Left lung (tissue), 10 donors: ENCODE data around the gene HPSE2. TPM values are rescaled to one million over a fixed set of nuclear protein-coding genes. Genes with fewer than 3 reads are reported as not detected.
"Not testable (repeated sequence)": the region's sequence is repeated elsewhere in the genome, so short reads cannot be mapped to it uniquely, and the experiment has no call there.

Source experiments
- ATAC-seq: fragments of 200-7000 bp; cut with Tn5 transposase; one replicate; pipeline ENCODE4 v1.9.1; 2020; ENCODE audit warnings: moderate library complexity
- DNase-seq, 4 donors: peaks; one replicate each; pipeline ENCODE4 v3.0.0-alpha.2; 2013 to 2020
- H3K27ac ChIP-seq, 2 donors: fragments of 200-600 bp; sonication (generic) in 1 of 2; one replicate each; pipeline versions ENCODE4 v1.5.0 to v1.8.0; 2020 to 2021
- H3K27me3 ChIP-seq, 2 donors: fragments of 200-600 bp; sonication (generic) in 1 of 2; one replicate each; pipeline versions ENCODE4 v1.5.0 to v1.8.0; 2020 to 2021
- H3K36me3 ChIP-seq, 2 donors: fragments of 200-600 bp; sonication (generic) in 1 of 2; one replicate each; pipeline versions ENCODE4 v1.5.0 to v1.8.0; 2020 to 2021
- H3K4me1 ChIP-seq, 2 donors: fragments of 200-600 bp; one replicate each; pipeline ENCODE4 v1.8.0; 2021
- H3K4me3 ChIP-seq, 2 donors: fragments of 200-600 bp; sonication (generic) in 1 of 2; one replicate each; pipeline versions ENCODE4 v1.5.0 to v1.8.0; 2020 to 2021; ENCODE audit warnings: mild to moderate bottlenecking in 1 of 2
- H3K9me3 ChIP-seq, 2 donors: fragments of 200-600 bp; sonication (generic) in 1 of 2; one replicate each; pipeline versions ENCODE4 v1.5.0 to v1.8.0; 2020 to 2021
- intact Hi-C, 2 donors: fragments of 100-400 bp; cut with DNase I; formaldehyde crosslinking; loops; one replicate each; pipeline versions ENCODE4 v1.11.2 to v1.14.2; 2022
- polyA plus RNA-seq, 6 donors: library from polyadenylated mRNA; unstranded; fragments of 120-200 nt; gene quantifications; one replicate each; pipeline ENCODE4 v1.2.1, GENCODE V29; 2013; ENCODE audit not compliant: insufficient read length in 6 of 6
- total RNA-seq, 2 donors: library from RNA; stranded (reverse); fragmentation: NEBNext Ultra II Directional; extraction: Animal tissue kit (Norgen Biotek cat#: 25700); gene quantifications; one replicate each; pipeline ENCODE4 v1.2.1, GENCODE V29; 2021
- TF ChIP-seq, protein P1 (sequence below), 2 donors: fragments of 200-600 bp; sonication (generic) in 1 of 2; IDR thresholded peaks; one replicate each; pipeline versions ENCODE4 v1.5.0 to v1.8.0; 2021; ENCODE audit warnings: antibody characterized with exemption in 2 of 2
- donor health status: DM: no; HTN: yes; CAD: no.
- donor health status: DM: no; HTN: no; CAD: no.

HPSE2 gene
- total and polyA plus RNA-seq, 8 donors = 0.50 to 20.4 (median 12.1) TPM

DNA sequence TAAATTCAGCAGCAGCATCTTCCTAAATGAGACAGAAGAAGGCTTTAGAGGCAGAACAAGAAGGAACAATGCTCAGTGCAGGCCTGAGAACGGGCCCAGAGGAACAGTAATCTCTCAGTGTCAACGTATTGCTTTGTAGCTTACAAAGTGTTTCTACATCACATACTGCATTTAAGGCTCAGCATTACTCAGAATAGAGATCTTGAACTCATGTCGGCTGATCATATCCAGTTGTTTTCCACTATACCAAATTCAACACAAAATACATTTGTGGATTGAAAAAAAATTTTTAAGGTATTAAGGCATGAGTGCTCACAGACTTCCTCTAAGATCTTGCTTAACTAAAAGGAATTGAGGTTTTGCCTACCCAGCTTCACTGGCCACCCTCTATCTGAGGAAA, 325.1 kb downstream of the HPSE2 start:
- H3K9me3 ChIP-seq = no peaks in the 10 kb centered on the region
- TF ChIP-seq, protein P1, sequence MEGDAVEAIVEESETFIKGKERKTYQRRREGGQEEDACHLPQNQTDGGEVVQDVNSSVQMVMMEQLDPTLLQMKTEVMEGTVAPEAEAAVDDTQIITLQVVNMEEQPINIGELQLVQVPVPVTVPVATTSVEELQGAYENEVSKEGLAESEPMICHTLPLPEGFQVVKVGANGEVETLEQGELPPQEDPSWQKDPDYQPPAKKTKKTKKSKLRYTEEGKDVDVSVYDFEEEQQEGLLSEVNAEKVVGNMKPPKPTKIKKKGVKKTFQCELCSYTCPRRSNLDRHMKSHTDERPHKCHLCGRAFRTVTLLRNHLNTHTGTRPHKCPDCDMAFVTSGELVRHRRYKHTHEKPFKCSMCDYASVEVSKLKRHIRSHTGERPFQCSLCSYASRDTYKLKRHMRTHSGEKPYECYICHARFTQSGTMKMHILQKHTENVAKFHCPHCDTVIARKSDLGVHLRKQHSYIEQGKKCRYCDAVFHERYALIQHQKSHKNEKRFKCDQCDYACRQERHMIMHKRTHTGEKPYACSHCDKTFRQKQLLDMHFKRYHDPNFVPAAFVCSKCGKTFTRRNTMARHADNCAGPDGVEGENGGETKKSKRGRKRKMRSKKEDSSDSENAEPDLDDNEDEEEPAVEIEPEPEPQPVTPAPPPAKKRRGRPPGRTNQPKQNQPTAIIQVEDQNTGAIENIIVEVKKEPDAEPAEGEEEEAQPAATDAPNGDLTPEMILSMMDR (IDR thresholded peaks at IDR 0.05) = no peak

DNA sequence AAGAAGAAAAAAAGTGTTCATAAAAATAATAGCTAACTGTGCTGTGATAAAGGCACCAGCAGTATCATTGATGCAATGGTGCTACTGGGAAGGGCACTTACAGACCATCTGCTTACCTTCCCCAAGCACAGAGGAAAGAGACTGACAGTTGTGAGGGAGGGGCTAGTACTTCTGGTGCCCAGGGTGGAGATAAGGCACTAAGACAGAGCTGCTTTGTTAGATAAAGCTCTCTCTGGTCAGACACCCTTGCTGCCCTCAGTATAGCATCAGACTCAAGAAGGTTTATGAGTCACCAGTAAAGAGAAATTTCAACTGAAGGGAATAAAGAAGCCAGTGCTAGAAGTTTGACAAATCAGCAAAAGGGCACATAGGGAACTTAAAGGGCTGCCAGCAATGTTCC, 325.6 kb downstream of the HPSE2 start:
- ATAC-seq (no peak), DNase-seq (no peak)
- no peaks in the 10 kb centered on the region for H3K27me3 ChIP-seq
- no peaks in the 10 kb centered on the region for H3K4me1 ChIP-seq
- TF ChIP-seq, protein P1 (IDR thresholded peaks at IDR 0.05) = no peak
- H3K36me3 ChIP-seq = no peaks in the 10 kb centered on the region
- no peak overlapping the region for H3K27ac ChIP-seq
- no peaks in the 10 kb centered on the region for H3K9me3 ChIP-seq
- intact Hi-C loops = no loop called here
- no peak overlapping the region for H3K4me3 ChIP-seq

More for the DNA sequence above, 325.1 kb downstream of the HPSE2 start:
- intact Hi-C loops = no loop called here
- no peak for DNase-seq
- Histone ChIP-seq H3K27me3 (no peaks in the 10 kb centered on the region), H3K36me3 (no peaks in the 10 kb centered on the region), H3K4me1 (no peaks in the 10 kb centered on the region), H3K27ac (no peak overlapping the region), H3K4me3 (no peak overlapping the region)
- ATAC-seq = no peak

DNA sequence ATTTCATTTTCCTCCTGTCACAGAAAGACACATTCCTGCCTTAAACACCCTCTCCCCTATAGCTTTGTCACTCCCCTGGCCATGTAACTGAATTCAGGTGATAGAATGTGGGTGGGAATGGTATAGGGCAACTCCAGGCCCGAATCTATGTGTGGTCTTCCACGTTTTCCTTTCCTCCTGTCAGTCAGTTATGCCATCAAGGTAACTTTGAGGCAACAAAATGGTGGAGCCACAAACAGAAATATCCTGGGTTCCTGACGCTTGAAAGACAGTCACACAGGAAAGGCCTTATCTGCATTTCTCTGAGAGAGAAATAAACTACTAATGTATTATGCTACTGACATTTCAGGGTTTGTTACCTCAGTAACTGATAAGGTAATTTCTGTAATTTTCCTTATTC, 326.8 kb downstream of the HPSE2 start:
- Histone ChIP-seq H3K4me1 (no peaks in the 10 kb centered on the region), H3K4me3 (no peak overlapping the region), H3K36me3 (no peaks in the 10 kb centered on the region), H3K27ac (no peak overlapping the region), H3K27me3 (no peaks in the 10 kb centered on the region), H3K9me3 (no peaks in the 10 kb centered on the region)
- no peak for ATAC-seq
- intact Hi-C loops = no loop called here
- no peak for DNase-seq
- TF ChIP-seq, protein P1 (IDR thresholded peaks at IDR 0.05) = no peak

DNA sequence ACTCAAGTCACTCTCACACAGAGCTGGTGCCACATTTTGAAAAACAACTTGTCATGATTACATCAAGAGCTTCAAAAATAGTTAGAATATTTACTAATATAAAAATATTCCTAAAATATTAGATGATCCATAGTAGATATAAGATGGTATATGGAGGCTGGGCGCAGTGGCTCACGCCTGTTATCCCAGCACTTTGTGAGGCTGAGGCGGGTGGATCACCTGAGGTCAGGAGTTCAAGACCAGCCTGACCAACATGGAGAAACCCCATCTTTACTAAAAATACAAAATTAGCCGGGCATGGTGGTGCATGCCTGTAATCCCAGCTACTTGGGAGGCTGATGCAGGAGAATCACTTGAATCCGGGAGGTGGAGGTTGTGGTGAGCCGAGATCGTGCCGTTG, 327.4 kb downstream of the HPSE2 start:
- intact Hi-C loops, H3K4me3 ChIP-seq, ATAC-seq, H3K27me3 ChIP-seq, H3K36me3 ChIP-seq, H3K9me3 ChIP-seq, H3K4me1 ChIP-seq, H3K27ac ChIP-seq: not testable (repeated sequence)
- DNase-seq = peak in 1 of 4 donors; percentile 45

DNA sequence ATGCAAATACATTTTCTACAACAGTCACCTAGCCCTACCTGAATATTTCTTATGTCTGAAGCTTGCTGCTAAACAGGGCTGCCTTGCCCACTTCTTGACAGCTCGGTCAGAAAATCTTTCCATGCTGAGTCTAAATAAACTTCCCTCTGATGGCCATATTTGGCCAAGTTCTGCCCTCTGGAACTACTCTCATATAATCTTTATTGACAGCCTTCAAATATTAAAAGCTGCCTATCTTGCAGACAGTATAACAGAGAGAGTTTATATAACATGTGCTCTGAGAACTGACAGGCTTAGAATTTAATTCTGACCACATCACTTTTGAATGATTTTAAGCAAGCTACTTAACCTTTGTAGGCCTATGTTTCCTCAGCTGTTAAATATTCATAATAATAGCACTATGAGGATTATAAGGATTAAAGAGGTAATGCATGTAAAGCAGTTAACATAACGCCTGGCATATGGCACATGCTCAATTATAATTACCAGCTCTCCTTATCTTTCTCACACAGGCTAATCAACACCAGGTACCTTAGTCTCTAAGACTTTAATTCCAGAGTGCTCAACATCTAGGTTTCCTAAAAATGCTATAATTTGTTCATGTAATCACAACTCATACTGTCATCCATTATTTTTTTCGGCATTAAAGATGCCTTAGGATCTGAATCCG, 334.1 kb downstream of the HPSE2 start:
- ATAC-seq (no peak), DNase-seq (no peak)
- Histone ChIP-seq H3K27me3 (no peaks in the 10 kb centered on the region), H3K9me3 (no peaks in the 10 kb centered on the region), H3K36me3 (no peaks in the 10 kb centered on the region), H3K27ac (no peak overlapping the region), H3K4me1 (no peaks in the 10 kb centered on the region), H3K4me3 (no peak overlapping the region)
- intact Hi-C loops = no loop called here
- TF ChIP-seq, protein P1 (IDR thresholded peaks at IDR 0.05) = no peak

DNA sequence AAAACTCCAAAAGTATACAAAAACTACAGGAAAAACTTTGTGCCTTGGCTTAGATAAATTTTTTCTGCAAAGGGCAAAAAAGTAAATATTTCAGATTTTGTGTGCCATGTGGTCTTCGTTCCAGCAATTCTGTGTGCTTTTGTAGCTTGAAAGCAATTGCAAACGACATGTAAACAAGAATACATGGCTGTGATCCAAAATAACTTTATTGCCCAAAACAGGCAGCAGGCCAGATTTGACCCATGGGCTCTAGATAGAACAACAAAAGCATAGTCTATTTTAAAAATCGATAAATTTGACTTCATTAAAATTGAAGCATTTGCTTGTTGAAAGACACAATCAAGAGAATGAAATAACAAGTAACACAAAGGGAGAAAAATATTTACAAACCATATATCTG, 336.6 kb downstream of the HPSE2 start:
- Histone ChIP-seq H3K27ac (no peak overlapping the region), H3K36me3 (no peaks in the 10 kb centered on the region), H3K9me3 (no peaks in the 10 kb centered on the region), H3K4me1 (no peaks in the 10 kb centered on the region), H3K27me3 (no peaks in the 10 kb centered on the region), H3K4me3 (no peak overlapping the region)
- no peak for DNase-seq
- intact Hi-C loops = no loop called here
- no peak for ATAC-seq
- TF ChIP-seq, protein P1 (IDR thresholded peaks at IDR 0.05) = no peak
